Neural cell (in vitro differentiated cells): ENCODE measurements around the gene MRE11. TPM values are rescaled to one million over a fixed set of nuclear protein-coding genes. Genes with fewer than 3 reads are reported as not detected.
"Not testable (repeated sequence)": the region's sequence is repeated elsewhere in the genome, so short reads cannot be mapped to it uniquely, and the experiment has no call there.

Experiments used
- H2AFZ ChIP-seq: fragments of 200-600, 300-800 bp; sonication (generic), shearing (Covaris generic); 2 replicates; pipeline ENCODE4 v1.6.0; 2014; ENCODE audit warnings: low read depth, mild to moderate bottlenecking, antibody characterized with exemption, low read length, moderate library complexity
- H3F3A ChIP-seq: fragments of 200-600 bp; shearing (Covaris generic); 2 replicates; pipeline ENCODE4 v1.6.1; 2016; ENCODE audit warnings: mild to moderate bottlenecking, moderate library complexity, mixed read lengths, antibody characterized with exemption, low read length; ENCODE audit not compliant: insufficient read depth, poor library complexity, severe bottlenecking
- H3K27ac ChIP-seq: fragments of 200-600, 300-800 bp; sonication (generic), shearing (Covaris generic); 2 replicates; pipeline ENCODE4 v1.5.1; 2014; ENCODE audit warnings: mild to moderate bottlenecking, low read length, moderate library complexity
- H3K27me3 ChIP-seq: fragments of 300-800, 200-600 bp; sonication (generic), shearing (Covaris generic); 2 replicates; pipeline ENCODE4 v1.6.0; 2014; ENCODE audit warnings: mild to moderate bottlenecking, low read depth, low read length, moderate library complexity; ENCODE audit not compliant: insufficient read depth
- H3K36me3 ChIP-seq: fragments of 300-800, 200-600 bp; sonication (generic), shearing (Covaris generic); 2 replicates; pipeline ENCODE4 v1.5.1; 2014; ENCODE audit warnings: mild to moderate bottlenecking, antibody characterized with exemption, low read length, moderate library complexity; ENCODE audit not compliant: insufficient read depth
- H3K4me2 ChIP-seq: fragments of 300-800, 200-600 bp; sonication (generic), shearing (Covaris generic); 2 replicates; pipeline ENCODE4 v1.6.0; 2014; ENCODE audit warnings: mild to moderate bottlenecking, low read length
- H3K4me3 ChIP-seq: fragments of 300-800, 200-600 bp; sonication (generic), shearing (Covaris generic); 2 replicates; pipeline ENCODE4 v1.5.1; 2014; ENCODE audit warnings: mild to moderate bottlenecking, low read length, moderate library complexity
- H3K79me2 ChIP-seq: fragments of 200-600 bp; shearing (Covaris generic); replicated peaks from 2 replicates; pipeline ENCODE4 v1.6.0; 2014; ENCODE audit warnings: mild to moderate bottlenecking, low read length, moderate library complexity; ENCODE audit not compliant: insufficient read depth
- H3K9ac ChIP-seq: fragments of 300-800, 200-600 bp; sonication (generic), shearing (Covaris generic); 2 replicates; pipeline ENCODE4 v1.6.1; 2016; ENCODE audit warnings: mild to moderate bottlenecking, low read length, mixed read lengths
- H3K9me2 ChIP-seq: fragments of 200-600 bp; shearing (Covaris generic); 2 replicates; pipeline ENCODE4 v1.6.1; 2016; ENCODE audit warnings: mild to moderate bottlenecking, low read length, mixed read lengths; ENCODE audit not compliant: insufficient read depth
- H3K9me3 ChIP-seq: fragments of 200-600, 300-800 bp; sonication (generic), shearing (Covaris generic); 2 replicates; pipeline ENCODE4 v1.6.1; 2016; ENCODE audit warnings: mild to moderate bottlenecking, mixed run types, low read length, moderate library complexity, mixed read lengths
- H4K20me1 ChIP-seq: fragments of 200-600 bp; shearing (Covaris generic); 2 replicates; pipeline ENCODE4 v1.6.1; 2016; ENCODE audit warnings: mild to moderate bottlenecking, mixed run types; ENCODE audit not compliant: insufficient read depth
- EP300 ChIP-seq: fragments of 450-650 bp; conservative IDR thresholded peaks from 2 replicates; pipeline ENCODE4 v1.6.1; 2014; ENCODE audit warnings: antibody characterized with exemption, mild to moderate bottlenecking, moderate library complexity; ENCODE audit not compliant: poor library complexity, severe bottlenecking
- EZH2 ChIP-seq: fragments of 200-600, 300-800 bp; shearing (Covaris generic), sonication (generic); IDR thresholded peaks from 2 replicates; pipeline ENCODE4 v1.6.1; 2014; ENCODE audit warnings: antibody characterized with exemption, low read length, borderline replicate concordance, mild to moderate bottlenecking; ENCODE audit not compliant: insufficient read depth, poor library complexity, severe bottlenecking
- MXI1 ChIP-seq: fragments of 450-650 bp; conservative IDR thresholded peaks from 2 replicates; pipeline ENCODE4 v1.6.1; 2014; ENCODE audit warnings: antibody characterized with exemption, mild to moderate bottlenecking; ENCODE audit not compliant: poor library complexity, severe bottlenecking
- POLR2AphosphoS5 ChIP-seq: IDR thresholded peaks from 2 replicates; pipeline ENCODE4 v1.6.1; 2012
- RAD21 ChIP-seq: fragments of 450-650 bp; conservative IDR thresholded peaks from 2 replicates; pipeline ENCODE4 v1.6.1; 2014; ENCODE audit warnings: antibody characterized with exemption, mild to moderate bottlenecking, moderate library complexity
- SMC3 ChIP-seq: fragments of 450-650 bp; conservative IDR thresholded peaks from 2 replicates; pipeline ENCODE4 v1.6.1; 2014; ENCODE audit warnings: antibody characterized with exemption, mild to moderate bottlenecking, moderate library complexity; ENCODE audit not compliant: poor library complexity
- TAF1 ChIP-seq: IDR thresholded peaks from 2 replicates; pipeline ENCODE4 v1.6.1; 2012; ENCODE audit warnings: low read depth
- polyA plus RNA-seq: library from polyadenylated mRNA; depleted of rRNA; stranded (reverse); fragments of >200 nt; gene quantifications from 2 replicates; pipeline ENCODE4 v1.2.3, GENCODE V29; 2014
- small RNA-seq, 3 experiments: library from RNA; depleted of rRNA; stranded (forward); fragments of <200 nt; gene quantifications; one replicate each; pipeline ENCODE3, GENCODE V24; 2012
- TF ChIP-seq, protein P1 (sequence below): fragments of 450-650 bp; IDR thresholded peaks from 2 replicates; pipeline ENCODE4 v1.5.1; 2014; ENCODE audit warnings: antibody characterized with exemption, mild to moderate bottlenecking, moderate library complexity; ENCODE audit not compliant: poor library complexity, severe bottlenecking
- TF ChIP-seq, protein P2 (sequence below): IDR thresholded peaks from 2 replicates; pipeline ENCODE4 v1.6.1; 2012; ENCODE audit warnings: borderline replicate concordance

Gene MRE11
- polyA plus RNA-seq, 1 donor from 2014 or later, result 5.1 TPM

DNA sequence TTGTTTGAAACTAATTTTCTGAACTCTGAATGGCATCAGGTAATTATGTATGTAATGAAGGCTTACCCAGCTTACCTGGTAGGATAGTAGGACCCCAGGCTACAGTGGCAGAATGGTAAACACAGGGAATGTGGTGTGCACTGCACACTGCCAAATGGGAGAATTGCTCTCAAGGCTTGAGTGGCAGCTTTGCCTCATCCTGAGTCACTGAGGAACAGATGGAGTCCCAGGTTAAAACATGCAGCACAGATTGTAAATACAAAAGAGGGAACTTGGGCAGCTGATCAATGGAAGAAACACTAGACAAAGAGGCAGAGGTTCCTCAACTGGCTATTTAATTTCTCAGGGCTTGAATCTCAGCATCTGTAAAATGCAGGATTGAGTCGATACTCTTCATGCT is 116.8 kb downstream of the MRE11 start:
- Histone ChIP-seq H3K4me3 (no peak overlapping the region), H3K9ac (no peak overlapping the region), H3K36me3 (no peaks in the 10 kb centered on the region), H3K4me2 (no peak overlapping the region), H3K27me3 (no peaks in the 10 kb centered on the region), H3K27ac (no peak overlapping the region), H3F3A (no peaks in the 10 kb centered on the region), H4K20me1 (no peaks in the 10 kb centered on the region), H3K9me2 (no peaks in the 10 kb centered on the region), H3K9me3 (no peaks in the 10 kb centered on the region), H3K79me2 (no peaks in the 10 kb centered on the region), H2AFZ (no peak overlapping the region)
- TF ChIP-seq, protein P1, sequence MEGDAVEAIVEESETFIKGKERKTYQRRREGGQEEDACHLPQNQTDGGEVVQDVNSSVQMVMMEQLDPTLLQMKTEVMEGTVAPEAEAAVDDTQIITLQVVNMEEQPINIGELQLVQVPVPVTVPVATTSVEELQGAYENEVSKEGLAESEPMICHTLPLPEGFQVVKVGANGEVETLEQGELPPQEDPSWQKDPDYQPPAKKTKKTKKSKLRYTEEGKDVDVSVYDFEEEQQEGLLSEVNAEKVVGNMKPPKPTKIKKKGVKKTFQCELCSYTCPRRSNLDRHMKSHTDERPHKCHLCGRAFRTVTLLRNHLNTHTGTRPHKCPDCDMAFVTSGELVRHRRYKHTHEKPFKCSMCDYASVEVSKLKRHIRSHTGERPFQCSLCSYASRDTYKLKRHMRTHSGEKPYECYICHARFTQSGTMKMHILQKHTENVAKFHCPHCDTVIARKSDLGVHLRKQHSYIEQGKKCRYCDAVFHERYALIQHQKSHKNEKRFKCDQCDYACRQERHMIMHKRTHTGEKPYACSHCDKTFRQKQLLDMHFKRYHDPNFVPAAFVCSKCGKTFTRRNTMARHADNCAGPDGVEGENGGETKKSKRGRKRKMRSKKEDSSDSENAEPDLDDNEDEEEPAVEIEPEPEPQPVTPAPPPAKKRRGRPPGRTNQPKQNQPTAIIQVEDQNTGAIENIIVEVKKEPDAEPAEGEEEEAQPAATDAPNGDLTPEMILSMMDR, result no peak
- TF ChIP-seq EZH2 (no peak), MXI1 (no peak), TAF1 (no peak), SMC3 (no peak), EP300 (no peak), RAD21 (no peak), POLR2AphosphoS5 (no peak)
- TF ChIP-seq, protein P2, sequence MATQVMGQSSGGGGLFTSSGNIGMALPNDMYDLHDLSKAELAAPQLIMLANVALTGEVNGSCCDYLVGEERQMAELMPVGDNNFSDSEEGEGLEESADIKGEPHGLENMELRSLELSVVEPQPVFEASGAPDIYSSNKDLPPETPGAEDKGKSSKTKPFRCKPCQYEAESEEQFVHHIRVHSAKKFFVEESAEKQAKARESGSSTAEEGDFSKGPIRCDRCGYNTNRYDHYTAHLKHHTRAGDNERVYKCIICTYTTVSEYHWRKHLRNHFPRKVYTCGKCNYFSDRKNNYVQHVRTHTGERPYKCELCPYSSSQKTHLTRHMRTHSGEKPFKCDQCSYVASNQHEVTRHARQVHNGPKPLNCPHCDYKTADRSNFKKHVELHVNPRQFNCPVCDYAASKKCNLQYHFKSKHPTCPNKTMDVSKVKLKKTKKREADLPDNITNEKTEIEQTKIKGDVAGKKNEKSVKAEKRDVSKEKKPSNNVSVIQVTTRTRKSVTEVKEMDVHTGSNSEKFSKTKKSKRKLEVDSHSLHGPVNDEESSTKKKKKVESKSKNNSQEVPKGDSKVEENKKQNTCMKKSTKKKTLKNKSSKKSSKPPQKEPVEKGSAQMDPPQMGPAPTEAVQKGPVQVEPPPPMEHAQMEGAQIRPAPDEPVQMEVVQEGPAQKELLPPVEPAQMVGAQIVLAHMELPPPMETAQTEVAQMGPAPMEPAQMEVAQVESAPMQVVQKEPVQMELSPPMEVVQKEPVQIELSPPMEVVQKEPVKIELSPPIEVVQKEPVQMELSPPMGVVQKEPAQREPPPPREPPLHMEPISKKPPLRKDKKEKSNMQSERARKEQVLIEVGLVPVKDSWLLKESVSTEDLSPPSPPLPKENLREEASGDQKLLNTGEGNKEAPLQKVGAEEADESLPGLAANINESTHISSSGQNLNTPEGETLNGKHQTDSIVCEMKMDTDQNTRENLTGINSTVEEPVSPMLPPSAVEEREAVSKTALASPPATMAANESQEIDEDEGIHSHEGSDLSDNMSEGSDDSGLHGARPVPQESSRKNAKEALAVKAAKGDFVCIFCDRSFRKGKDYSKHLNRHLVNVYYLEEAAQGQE, result no peak

DNA sequence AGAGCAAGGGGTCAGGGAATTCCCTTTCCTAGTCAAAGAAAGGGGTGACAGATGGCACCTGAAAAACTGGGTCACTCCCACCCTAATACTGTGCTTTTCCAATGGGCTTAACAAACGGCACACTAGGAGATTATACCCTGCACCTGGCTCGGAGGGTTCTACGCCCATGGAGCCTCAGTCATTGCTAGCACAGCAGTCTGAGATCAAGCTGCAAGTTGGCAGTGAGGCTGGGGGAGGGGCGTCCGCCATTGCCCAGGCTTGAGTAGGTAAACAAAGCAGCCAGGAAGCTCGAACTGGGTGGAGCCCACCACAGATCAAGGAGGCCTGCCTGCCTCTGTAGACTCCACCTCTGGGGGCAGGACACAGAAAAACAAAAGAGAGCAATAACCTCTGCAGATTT is 123.1 kb downstream of the MRE11 start:
- H3K79me2 ChIP-seq, H3K9me3 ChIP-seq, H2AFZ ChIP-seq, H3K27ac ChIP-seq, H3K9me2 ChIP-seq, H3F3A ChIP-seq, H3K4me3 ChIP-seq, H3K4me2 ChIP-seq, H4K20me1 ChIP-seq, H3K36me3 ChIP-seq, H3K27me3 ChIP-seq, H3K9ac ChIP-seq: not testable (repeated sequence)

Small RNAs within 50 kb of the gene (small RNA-seq; reads per million reads assigned to genes)
- gene MIR548L, result 0.16 to 2.5 (median 2.1) reads per million in 3 experiments

Other genes starting within 250 kb of the MRE11 start
- not detected in 2 replicates for gene IZUMO1R, start 189.3 kb downstream of the MRE11 start, polyA plus RNA-seq
- 0.37 and 0.74 TPM in 2 replicates for gene GPR83, start 92.4 kb downstream of the MRE11 start, polyA plus RNA-seq
- gene ANKRD49, start 140 bp upstream of the MRE11 start, polyA plus RNA-seq, result 49.2 and 54.6 TPM in 2 replicates
- 0.47 TPM in 1 of 2 replicates, not detected in the other for gene C11orf97, start 18.6 kb upstream of the MRE11 start, polyA plus RNA-seq
- gene FUT4, start 50.1 kb upstream of the MRE11 start, polyA plus RNA-seq, result 0.62 and 1.1 TPM in 2 replicates
- gene PIWIL4, start 73.5 kb upstream of the MRE11 start, polyA plus RNA-seq, result 1.3 and 2.9 TPM in 2 replicates